OCI-LY3 (cell line): ENCODE measurements around the gene PIGC.

Experiments
- H2AFZ ChIP-seq: fragments of 200-600, 300-600 bp; shearing (Covaris generic); 2 replicates; pipeline ENCODE4 v1.6.0; 2014; ENCODE audit warnings: antibody characterized with exemption, low read depth, low read length
- H3K27ac ChIP-seq: fragments of 200-600, 300-600 bp; sonication (generic); 2 replicates; pipeline ENCODE4 v1.5.1; 2014; ENCODE audit warnings: mild to moderate bottlenecking, low read length, moderate library complexity, mixed read lengths
- H3K27me3 ChIP-seq: fragments of 200-600, 300-600 bp; sonication (generic); 2 replicates; pipeline ENCODE4 v1.6.1; 2014; ENCODE audit warnings: low read depth, low read length, mixed read lengths
- H3K36me3 ChIP-seq: fragments of 200-600, 300-600 bp; sonication (generic); replicated peaks from 2 replicates; pipeline ENCODE3; 2014; ENCODE audit warnings: low read depth, low read length, mixed read lengths
- H3K4me1 ChIP-seq: fragments of 300-600, 200-600 bp; sonication (generic); 2 replicates; pipeline ENCODE4 v1.6.1; 2014; ENCODE audit warnings: low read length, mixed read lengths
- H3K4me2 ChIP-seq: fragments of 200-600, 300-600 bp; sonication (generic); 2 replicates; pipeline ENCODE4 v1.6.1; 2014; ENCODE audit warnings: low read length, mixed read lengths
- H3K4me3 ChIP-seq: fragments of 300-600, 200-600 bp; sonication (generic); 2 replicates; pipeline ENCODE4 v1.5.1; 2014; ENCODE audit warnings: antibody characterized with exemption, mild to moderate bottlenecking, low read length, moderate library complexity
- H3K79me2 ChIP-seq: fragments of 300-600, 200-600 bp; shearing (Covaris generic); 2 replicates; pipeline ENCODE4 v1.6.1; 2014; ENCODE audit warnings: mild to moderate bottlenecking, low read length, mixed read lengths
- H3K9ac ChIP-seq: fragments of 300-600, 200-600 bp; shearing (Covaris generic); 2 replicates; pipeline ENCODE4 v1.6.0; 2014; ENCODE audit warnings: mild to moderate bottlenecking, low read length, moderate library complexity
- H3K9me3 ChIP-seq: fragments of 200-600, 300-600 bp; shearing (Covaris generic); 2 replicates; pipeline ENCODE4 v1.6.1; 2014; ENCODE audit warnings: low read length, mixed read lengths; ENCODE audit not compliant: insufficient read depth
- H4K20me1 ChIP-seq: fragments of 200-600, 300-600 bp; sonication (generic); 2 replicates; pipeline ENCODE4 v1.6.1; 2016; ENCODE audit warnings: low read length, mixed read lengths; ENCODE audit not compliant: insufficient read depth
- EZH2phosphoT487 ChIP-seq: fragments of 200-600 bp; shearing (Covaris generic); IDR thresholded peaks from 2 replicates; pipeline ENCODE4 v1.6.1; 2018; ENCODE audit warnings: antibody characterized with exemption, mixed run types, low read depth
- TF ChIP-seq, protein P1 (sequence below): fragments of 200-600, 300-600 bp; sonication (generic); IDR thresholded peaks from 2 replicates; pipeline ENCODE4 v1.5.1; 2014; ENCODE audit warnings: antibody characterized with exemption, low read length, low read depth

The PIGC gene

DNA sequence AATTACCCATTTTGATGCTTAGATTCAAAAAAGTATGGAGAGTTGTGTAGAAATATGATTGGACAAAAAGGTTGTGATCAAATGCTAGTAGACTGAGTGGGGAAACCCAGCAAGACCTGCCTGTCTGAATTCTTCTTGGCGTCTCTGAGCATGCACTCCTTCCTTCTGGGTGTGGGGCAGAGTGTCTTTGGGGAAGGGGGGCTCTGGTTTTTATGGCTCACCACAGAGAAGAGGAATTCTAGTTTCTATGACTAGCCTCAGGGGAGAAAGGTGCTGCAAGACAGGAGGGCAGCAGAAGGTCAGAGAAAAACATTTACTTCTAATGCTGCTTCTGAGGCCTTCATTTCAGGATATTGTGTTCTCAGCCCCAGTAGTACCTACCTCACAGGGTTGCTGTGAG, 33.9 kb upstream of the PIGC start:
- no peaks in the 10 kb centered on the region for H4K20me1 ChIP-seq
- TF ChIP-seq, protein P1, sequence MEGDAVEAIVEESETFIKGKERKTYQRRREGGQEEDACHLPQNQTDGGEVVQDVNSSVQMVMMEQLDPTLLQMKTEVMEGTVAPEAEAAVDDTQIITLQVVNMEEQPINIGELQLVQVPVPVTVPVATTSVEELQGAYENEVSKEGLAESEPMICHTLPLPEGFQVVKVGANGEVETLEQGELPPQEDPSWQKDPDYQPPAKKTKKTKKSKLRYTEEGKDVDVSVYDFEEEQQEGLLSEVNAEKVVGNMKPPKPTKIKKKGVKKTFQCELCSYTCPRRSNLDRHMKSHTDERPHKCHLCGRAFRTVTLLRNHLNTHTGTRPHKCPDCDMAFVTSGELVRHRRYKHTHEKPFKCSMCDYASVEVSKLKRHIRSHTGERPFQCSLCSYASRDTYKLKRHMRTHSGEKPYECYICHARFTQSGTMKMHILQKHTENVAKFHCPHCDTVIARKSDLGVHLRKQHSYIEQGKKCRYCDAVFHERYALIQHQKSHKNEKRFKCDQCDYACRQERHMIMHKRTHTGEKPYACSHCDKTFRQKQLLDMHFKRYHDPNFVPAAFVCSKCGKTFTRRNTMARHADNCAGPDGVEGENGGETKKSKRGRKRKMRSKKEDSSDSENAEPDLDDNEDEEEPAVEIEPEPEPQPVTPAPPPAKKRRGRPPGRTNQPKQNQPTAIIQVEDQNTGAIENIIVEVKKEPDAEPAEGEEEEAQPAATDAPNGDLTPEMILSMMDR: no peak
- TF ChIP-seq EZH2phosphoT487: no peak
- no peaks in the 10 kb centered on the region for H3K36me3 ChIP-seq
- no peak overlapping the region for H2AFZ ChIP-seq
- H3K4me3 ChIP-seq: no peak overlapping the region
- no peaks in the 10 kb centered on the region for H3K79me2 ChIP-seq
- no peak overlapping the region for H3K27ac ChIP-seq
- H3K9me3 ChIP-seq: no peaks in the 10 kb centered on the region
- H3K4me2 ChIP-seq: no peak overlapping the region
- H3K4me1 ChIP-seq: peaks cover 5% of the 10 kb centered on the region
- 0 out of 2 replicates have a peak, but pooled peaks cover 2% of the 10 kb centered on the region for H3K27me3 ChIP-seq
- H3K9ac ChIP-seq: no peak overlapping the region

DNA sequence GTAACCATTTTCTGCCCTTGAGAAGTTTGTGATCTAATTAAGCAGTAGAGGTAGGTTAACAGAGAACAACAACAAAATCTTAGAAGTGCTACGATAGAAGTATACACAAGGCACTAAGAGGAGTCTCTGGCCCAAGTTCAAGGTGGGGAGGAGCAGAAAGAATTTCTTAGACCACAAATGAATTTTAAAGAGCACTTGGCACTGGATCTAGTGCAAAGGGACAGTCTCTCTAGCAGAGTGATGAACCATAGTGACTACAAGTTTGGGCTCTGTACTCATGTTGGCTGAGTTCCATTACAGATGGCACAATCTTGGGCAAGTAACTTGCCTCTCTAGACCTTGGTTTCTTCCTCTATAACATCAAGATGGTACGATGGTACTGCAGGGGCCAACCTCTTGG, 33.3 kb upstream of the PIGC start:
- H3K4me2 ChIP-seq: no peak overlapping the region
- no peaks in the 10 kb centered on the region for H3K9me3 ChIP-seq
- H3K4me3 ChIP-seq: no peak overlapping the region
- H3K36me3 ChIP-seq: no peaks in the 10 kb centered on the region
- H2AFZ ChIP-seq: no peak overlapping the region
- no peak overlapping the region for H3K27ac ChIP-seq
- no peak overlapping the region for H3K9ac ChIP-seq
- H3K4me1 ChIP-seq: peaks cover 4% of the 10 kb centered on the region
- H3K79me2 ChIP-seq: no peaks in the 10 kb centered on the region
- 0 out of 2 replicates have a peak, but pooled peaks cover 2% of the 10 kb centered on the region for H3K27me3 ChIP-seq
- TF ChIP-seq, protein P1: no peak
- TF ChIP-seq EZH2phosphoT487: no peak
- no peaks in the 10 kb centered on the region for H4K20me1 ChIP-seq

DNA sequence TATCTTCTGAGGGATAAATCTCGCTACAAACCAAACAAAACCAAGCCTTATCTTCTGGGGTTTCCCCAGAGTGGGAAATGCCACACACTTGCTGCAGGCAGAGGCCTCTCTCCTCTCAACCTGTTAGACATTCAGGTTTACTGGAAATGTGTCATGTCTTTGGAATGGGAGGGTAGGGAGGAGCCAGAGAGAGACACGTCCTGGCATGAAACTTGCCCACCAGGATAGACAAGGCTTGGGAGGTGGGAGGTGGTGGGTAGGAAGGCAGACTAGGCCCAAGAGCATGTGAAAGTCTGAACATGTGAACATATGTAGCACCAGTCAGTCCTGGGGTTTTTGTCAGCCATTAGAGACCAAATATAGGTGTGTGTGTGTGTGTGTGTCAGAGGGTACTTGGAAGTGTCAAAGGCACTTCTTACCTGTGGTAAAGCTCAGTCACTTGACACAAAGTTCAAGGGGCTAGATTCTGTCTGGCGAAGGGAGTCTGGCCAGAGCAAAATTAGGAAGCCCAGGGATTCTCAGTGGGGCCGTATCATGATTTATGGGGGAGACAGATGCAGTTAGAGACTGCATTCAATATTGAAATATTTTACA, 32.4 kb upstream of the PIGC start:
- Histone ChIP-seq H3K9ac (no peak overlapping the region), H4K20me1 (no peaks in the 10 kb centered on the region), H2AFZ (no peak overlapping the region), H3K27ac (no peak overlapping the region), H3K9me3 (no peaks in the 10 kb centered on the region), H3K4me1 (no peaks in the 10 kb centered on the region), H3K4me3 (no peak overlapping the region), H3K79me2 (no peaks in the 10 kb centered on the region), H3K4me2 (no peak overlapping the region), H3K36me3 (no peaks in the 10 kb centered on the region), H3K27me3 (no peaks in the 10 kb centered on the region)
- TF ChIP-seq, protein P1: no peak
- no peak for TF ChIP-seq EZH2phosphoT487

DNA sequence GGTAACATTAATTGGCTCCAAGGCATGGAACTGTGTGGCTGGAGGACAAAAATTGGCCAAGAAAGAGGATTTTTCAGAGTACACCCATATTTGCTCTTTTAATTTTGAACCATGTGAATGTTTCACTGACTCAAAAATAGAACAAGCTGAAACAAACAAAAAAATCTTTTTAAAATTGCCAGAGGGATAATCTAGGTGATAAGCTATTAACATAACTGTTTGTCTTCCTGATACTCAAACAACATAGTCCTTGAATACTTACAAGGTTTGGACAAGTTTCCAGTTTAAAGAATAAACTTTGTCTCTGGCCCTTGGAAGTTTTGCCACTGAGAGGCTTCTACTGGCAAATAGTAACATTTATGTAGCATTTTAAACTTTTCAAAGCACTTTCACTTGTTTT, 30.0 kb upstream of the PIGC start:
- Histone ChIP-seq H3K79me2 (no peaks in the 10 kb centered on the region), H3K27ac (no peak overlapping the region)

More for the DNA sequence above, 30.0 kb upstream of the PIGC start:
- no peak overlapping the region for H2AFZ ChIP-seq
- H3K9me3 ChIP-seq: no peaks in the 10 kb centered on the region
- no peak overlapping the region for H3K4me3 ChIP-seq
- H3K4me1 ChIP-seq: no peaks in the 10 kb centered on the region
- no peaks in the 10 kb centered on the region for H4K20me1 ChIP-seq
- TF ChIP-seq EZH2phosphoT487: no peak
- TF ChIP-seq, protein P1: no peak
- H3K27me3 ChIP-seq: no peaks in the 10 kb centered on the region
- no peaks in the 10 kb centered on the region for H3K36me3 ChIP-seq
- no peak overlapping the region for H3K4me2 ChIP-seq
- no peak overlapping the region for H3K9ac ChIP-seq
